Measurements from ENCODE around the gene SERPINH1.
A peak's percentile ranks its signal among the peaks of the same experiment; 100 is the strongest.

The SERPINH1 gene

GRCh38 chr11:75603791-75604736 lies 42.0 kb downstream of the SERPINH1 start:
- peak; percentile 89 for DNase-seq (ENCODE audit: low read depth)
- TF ChIP-seq CTCF (IDR thresholded peaks at IDR 0.05; ENCODE audit: insufficient read depth, low read depth, low read length, missing control alignments): no peak
- no peak overlapping the region for H3K4me3 ChIP-seq (ENCODE audit: low read length)

- TF ChIP-seq CTCF (IDR thresholded peaks at IDR 0.05; ENCODE audit: insufficient read depth, low read depth, low read length, missing control alignments): no peak
- peak; percentile 54 for DNase-seq (ENCODE audit: low read depth)
- H3K4me3 ChIP-seq (ENCODE audit: low read length): no peak overlapping the region
These were observed 44.0 kb downstream of the SERPINH1 start for GRCh38 chr11:75606099-75606498.

- DNase-seq (ENCODE audit: low read depth): no peak
- no peak for TF ChIP-seq CTCF (IDR thresholded peaks at IDR 0.05; ENCODE audit: insufficient read depth, low read depth, low read length, missing control alignments)
- no peak overlapping the region for H3K4me3 ChIP-seq (ENCODE audit: low read length)
These were observed 49.8 kb downstream of the SERPINH1 start for GRCh38 chr11:75611823-75612222.

- no peak for DNase-seq (ENCODE audit: low read depth)
- no peak for TF ChIP-seq CTCF (IDR thresholded peaks at IDR 0.05; ENCODE audit: insufficient read depth, low read depth, low read length, missing control alignments)
These were observed 53.7 kb downstream of the SERPINH1 start for GRCh38 chr11:75615751-75616150.

GRCh38 chr11:75616281-75616680 lies 54.2 kb downstream of the SERPINH1 start:
- no peak for DNase-seq (ENCODE audit: low read depth)
- TF ChIP-seq CTCF (IDR thresholded peaks at IDR 0.05; ENCODE audit: insufficient read depth, low read depth, low read length, missing control alignments): no peak
- H3K4me3 ChIP-seq (ENCODE audit: low read length): no peak overlapping the region

More at GRCh38 chr11:75615751-75616150, 53.7 kb downstream of the SERPINH1 start:
- no peak overlapping the region for H3K4me3 ChIP-seq (ENCODE audit: low read length)

All from epithelial cell of esophagus (primary cell).